22Rv1 (cell line): ENCODE results near the gene RSRC1.
"Not testable (repeated sequence)": the region's sequence is repeated elsewhere in the genome, so short reads cannot be mapped to it uniquely, and the experiment has no call there.

Source experiments
- H3K27ac ChIP-seq: fragments of 450-650 bp; 2 replicates; pipeline ENCODE4 v1.5.1; 2017
- ZFX ChIP-seq: fragments of 450-650 bp; IDR thresholded peaks from 2 replicates; pipeline ENCODE4 v1.6.1; 2017; ENCODE audit warnings: antibody characterized with exemption, borderline replicate concordance
- TF ChIP-seq, protein P1 (sequence below): fragments of 450-650 bp; IDR thresholded peaks from 2 replicates; pipeline ENCODE4 v1.5.1; 2017; ENCODE audit warnings: mild to moderate bottlenecking

The RSRC1 gene

DNA sequence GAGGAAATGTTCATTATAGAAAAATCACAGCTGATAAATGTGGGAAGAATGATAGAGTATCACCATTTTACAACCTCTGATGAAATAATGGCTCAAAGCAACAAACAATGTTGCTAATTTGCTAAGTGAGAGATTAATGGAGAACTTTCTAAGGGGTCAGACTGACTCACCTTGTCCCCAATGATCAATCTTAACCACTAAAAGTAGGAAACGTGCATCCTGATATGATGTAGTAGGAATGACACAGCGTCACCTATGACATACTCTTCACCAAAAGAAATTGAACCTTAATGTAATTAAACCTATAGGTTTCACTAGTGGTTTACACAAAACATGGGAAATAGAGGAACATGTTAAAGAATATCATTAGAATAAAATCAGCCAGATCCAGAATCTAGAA is 426.0 kb downstream of the RSRC1 start:
- TF ChIP-seq, protein P1, sequence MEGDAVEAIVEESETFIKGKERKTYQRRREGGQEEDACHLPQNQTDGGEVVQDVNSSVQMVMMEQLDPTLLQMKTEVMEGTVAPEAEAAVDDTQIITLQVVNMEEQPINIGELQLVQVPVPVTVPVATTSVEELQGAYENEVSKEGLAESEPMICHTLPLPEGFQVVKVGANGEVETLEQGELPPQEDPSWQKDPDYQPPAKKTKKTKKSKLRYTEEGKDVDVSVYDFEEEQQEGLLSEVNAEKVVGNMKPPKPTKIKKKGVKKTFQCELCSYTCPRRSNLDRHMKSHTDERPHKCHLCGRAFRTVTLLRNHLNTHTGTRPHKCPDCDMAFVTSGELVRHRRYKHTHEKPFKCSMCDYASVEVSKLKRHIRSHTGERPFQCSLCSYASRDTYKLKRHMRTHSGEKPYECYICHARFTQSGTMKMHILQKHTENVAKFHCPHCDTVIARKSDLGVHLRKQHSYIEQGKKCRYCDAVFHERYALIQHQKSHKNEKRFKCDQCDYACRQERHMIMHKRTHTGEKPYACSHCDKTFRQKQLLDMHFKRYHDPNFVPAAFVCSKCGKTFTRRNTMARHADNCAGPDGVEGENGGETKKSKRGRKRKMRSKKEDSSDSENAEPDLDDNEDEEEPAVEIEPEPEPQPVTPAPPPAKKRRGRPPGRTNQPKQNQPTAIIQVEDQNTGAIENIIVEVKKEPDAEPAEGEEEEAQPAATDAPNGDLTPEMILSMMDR, result no peak
- TF ChIP-seq ZFX, result no peak
- no peak overlapping the region for H3K27ac ChIP-seq

DNA sequence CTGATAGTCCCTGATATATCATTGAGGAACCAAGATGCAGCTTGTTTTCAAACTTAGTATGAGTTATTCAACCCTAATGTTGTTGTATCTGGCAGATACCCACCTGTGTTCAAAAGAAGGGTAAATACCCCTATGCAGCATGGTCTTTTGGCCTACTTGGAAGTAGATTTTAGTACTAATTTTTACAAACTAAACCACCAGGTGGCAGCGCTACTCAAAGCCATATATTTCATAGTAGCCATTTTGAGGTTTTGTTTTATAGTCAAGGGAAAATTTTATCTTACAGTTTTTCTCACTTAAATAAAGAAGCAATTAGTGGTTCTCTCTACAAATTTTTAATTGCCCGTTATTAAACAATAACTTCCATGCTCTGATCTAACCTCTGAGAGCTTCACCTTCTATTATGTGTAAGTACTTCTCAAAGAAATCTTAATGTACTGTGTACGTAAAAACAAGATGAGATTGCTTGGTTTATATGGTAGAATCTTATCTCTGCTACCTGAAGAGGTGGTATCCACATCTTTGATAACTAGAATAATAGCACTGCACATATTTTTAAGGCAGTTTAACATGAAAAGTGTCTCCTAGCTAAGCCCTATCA is 429.6 kb downstream of the RSRC1 start:
- TF ChIP-seq, protein P1, result peak; percentile 87
- no peak for TF ChIP-seq ZFX
- no peak overlapping the region for H3K27ac ChIP-seq

DNA sequence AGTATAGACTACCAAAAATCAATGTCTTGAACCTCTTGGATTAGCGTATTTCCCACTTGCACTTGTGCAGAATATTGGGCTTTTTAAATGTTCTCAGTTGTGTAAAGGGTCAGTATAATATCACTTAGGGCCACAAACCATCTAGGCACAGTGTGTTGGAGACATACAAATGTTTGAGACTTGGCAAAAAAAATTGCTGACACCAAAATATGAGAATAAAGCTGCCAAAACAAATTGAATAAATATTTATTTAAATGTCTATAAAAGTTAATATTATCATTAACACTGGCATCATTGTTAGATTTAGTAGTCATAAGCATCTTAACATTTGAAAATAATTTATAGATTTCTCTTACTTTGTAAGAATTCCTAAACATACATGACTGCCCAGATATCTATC is 430.2 kb downstream of the RSRC1 start:
- H3K27ac ChIP-seq, result no peak overlapping the region
- no peak for TF ChIP-seq ZFX
- TF ChIP-seq, protein P1, result no peak

DNA sequence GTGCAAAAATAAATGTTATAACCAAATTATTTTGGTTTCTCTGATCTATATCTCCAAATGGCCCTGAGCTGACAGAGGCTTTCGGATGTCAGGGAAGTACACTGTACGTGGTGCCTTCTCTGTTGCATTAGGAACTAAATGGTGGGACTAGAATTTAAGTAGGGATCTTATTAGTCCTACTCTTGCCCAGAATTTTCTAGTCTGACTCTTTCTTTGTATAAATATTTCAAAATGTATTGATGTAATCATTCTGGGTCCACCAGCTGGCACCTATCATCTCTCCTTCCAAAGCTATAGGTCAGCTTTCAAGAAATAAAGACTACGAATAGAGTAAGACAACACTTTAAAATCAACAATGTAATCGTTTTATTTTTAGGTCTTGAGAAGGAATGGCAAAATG is 438.8 kb downstream of the RSRC1 start:
- TF ChIP-seq, protein P1, result no peak
- TF ChIP-seq ZFX, result no peak
- no peak overlapping the region for H3K27ac ChIP-seq

DNA sequence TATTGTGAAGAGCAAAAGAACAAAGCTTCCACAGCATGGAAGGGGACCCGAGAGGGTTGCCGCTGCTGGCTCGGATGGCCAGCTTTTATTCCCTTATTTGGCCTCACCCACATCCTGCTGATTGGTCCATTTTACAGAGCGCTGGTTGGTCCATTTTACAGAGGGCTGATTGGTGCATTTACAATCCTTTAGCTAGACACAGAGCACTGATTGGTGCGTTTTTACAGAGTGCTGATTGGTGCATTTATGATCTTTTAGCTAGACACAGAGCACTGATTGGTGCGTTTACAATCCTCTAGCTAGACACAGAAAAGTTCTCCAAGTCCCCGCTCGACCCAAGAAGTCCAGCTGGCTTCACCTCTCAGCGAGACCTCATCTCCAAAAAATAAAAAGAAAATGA is 440.0 kb downstream of the RSRC1 start:
- not testable (repeated sequence) for H3K27ac ChIP-seq

DNA sequence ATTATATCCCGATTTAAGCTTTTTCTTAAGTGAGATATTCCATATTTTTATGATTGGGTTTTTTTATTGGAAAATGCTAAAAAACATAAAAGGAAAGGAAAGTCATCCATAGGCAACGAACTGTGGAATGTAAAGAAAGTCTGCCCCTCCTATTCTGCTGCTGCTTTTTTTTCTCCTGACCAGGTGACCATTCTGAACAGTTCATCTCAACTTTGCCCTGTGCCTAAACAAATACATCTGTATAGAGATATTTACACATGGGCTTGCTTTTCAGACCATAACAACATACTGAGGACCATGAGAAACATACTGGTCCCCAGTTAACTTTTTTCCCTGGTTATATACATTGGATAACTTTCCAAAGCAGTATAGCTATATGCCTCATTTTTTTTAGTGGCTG is 442.2 kb downstream of the RSRC1 start:
- TF ChIP-seq, protein P1, result no peak
- no peak for TF ChIP-seq ZFX
- no peak overlapping the region for H3K27ac ChIP-seq

DNA sequence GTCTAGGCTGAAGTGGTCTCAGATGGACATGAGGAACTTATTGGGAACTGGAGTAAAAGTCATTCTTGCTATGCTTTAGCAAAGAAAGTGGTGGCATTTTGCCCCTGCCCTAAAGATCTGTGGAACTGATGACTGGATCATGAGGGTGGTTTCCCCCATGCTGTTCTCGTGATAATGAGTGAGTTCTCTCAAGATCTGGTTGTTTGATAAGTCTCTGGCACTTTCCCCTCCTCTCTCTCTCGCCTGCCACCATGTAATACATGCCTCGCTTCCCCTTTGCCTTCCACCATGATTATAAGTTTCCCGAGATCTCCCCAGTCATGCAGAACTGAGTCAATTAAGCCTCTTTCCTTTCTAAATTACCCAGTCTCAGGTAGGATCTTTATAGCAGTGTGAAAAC is 449.6 kb downstream of the RSRC1 start:
- no peak overlapping the region for H3K27ac ChIP-seq
- TF ChIP-seq, protein P1, result no peak
- TF ChIP-seq ZFX, result no peak

DNA sequence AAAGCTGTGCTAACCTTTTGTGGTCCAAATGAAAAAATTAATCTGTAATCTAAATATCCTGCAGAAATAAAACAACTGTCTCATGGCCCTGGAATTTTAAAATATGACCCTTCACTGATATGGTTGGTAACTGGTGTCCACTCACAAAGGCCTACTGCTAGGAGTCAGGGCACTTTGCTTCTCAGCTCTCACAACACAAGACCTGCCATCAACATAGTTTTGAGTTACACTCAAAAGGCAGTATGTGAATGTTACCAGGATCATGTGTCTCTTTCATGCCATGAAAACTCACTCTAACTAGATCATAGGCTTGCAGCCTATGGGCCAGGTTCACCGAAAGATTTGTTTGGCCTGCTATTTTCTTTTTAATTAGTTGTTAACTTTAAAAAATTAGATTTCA is 451.1 kb downstream of the RSRC1 start:
- H3K27ac ChIP-seq, result no peak overlapping the region
- TF ChIP-seq, protein P1, result no peak
- TF ChIP-seq ZFX, result no peak
